HUES48 (cell line): ENCODE results near the gene DOLK.
A peak's percentile ranks its signal among the peaks of the same experiment; 100 is the strongest.
"Not testable (repeated sequence)": the region's sequence is repeated elsewhere in the genome, so short reads cannot be mapped to it uniquely, and the experiment has no call there.

Experiments
- H3K27ac ChIP-seq: one replicate; pipeline ENCODE4 v1.7.0; 2013; ENCODE audit warnings: low read depth, low read length, inconsistent platforms
- H3K27me3 ChIP-seq: 2 replicates; pipeline ENCODE4 v1.6.1; 2013; ENCODE audit warnings: mild to moderate bottlenecking, low read length; ENCODE audit not compliant: control insufficient read depth, insufficient read depth
- H3K36me3 ChIP-seq: 2 replicates; pipeline ENCODE4 v1.6.1; 2013; ENCODE audit warnings: low read length; ENCODE audit not compliant: control insufficient read depth, insufficient read depth
- H3K4me1 ChIP-seq: 2 replicates; pipeline ENCODE4 v1.6.1; 2013; ENCODE audit warnings: mild to moderate bottlenecking, low read length; ENCODE audit not compliant: control insufficient read depth, insufficient read depth
- H3K4me3 ChIP-seq: 2 replicates; pipeline ENCODE4 v1.5.1; 2013; ENCODE audit warnings: mild to moderate bottlenecking, low read depth, low read length
- H3K9ac ChIP-seq: 2 replicates; pipeline ENCODE4 v1.6.1; 2013; ENCODE audit warnings: mild to moderate bottlenecking, low read depth, low read length, moderate library complexity
- H3K9me3 ChIP-seq: 2 replicates; pipeline ENCODE4 v1.6.1; 2013; ENCODE audit warnings: low read length; ENCODE audit not compliant: control insufficient read depth, insufficient read depth

The DOLK gene

GRCh38 chr9:128947527-128948301 lies at the start of gene DOLK, which contains the start of gene NUP188:
Gene DOLK, minus strand, starts transcription at chr9:128947603. Its CDS starts 300 bp downstream, at chr9:128947303.
Gene NUP188, plus strand, starts transcription at chr9:128947699. Its CDS starts 21 bp downstream, at chr9:128947720.
- no peaks in the 10 kb centered on the region for H3K9me3 ChIP-seq
- H3K36me3 ChIP-seq: peaks cover 37% of the 10 kb centered on the region
- 0 out of 2 replicates have a peak, but pooled peaks cover 6% of the 10 kb centered on the region for H3K4me1 ChIP-seq
- H3K27me3 ChIP-seq: no peaks in the 10 kb centered on the region
- peak within 1 kb of the TSS; percentile 92 for H3K4me3 ChIP-seq
- H3K27ac ChIP-seq: peak within 1 kb of the TSS; percentile 87
- H3K9ac ChIP-seq: peak within 1 kb of the TSS; percentile 81

GRCh38 chr9:128995791-128996190 lies 48.4 kb upstream of the DOLK start:
- Histone ChIP-seq H3K27ac (no peak overlapping the region), H3K4me1 (no peaks in the 10 kb centered on the region), H3K4me3 (no peak overlapping the region), H3K9ac (no peak overlapping the region), H3K36me3 (peaks cover 88% of the 10 kb centered on the region), H3K9me3 (no peaks in the 10 kb centered on the region), H3K27me3 (no peaks in the 10 kb centered on the region)

- no peak overlapping the region for H3K27ac ChIP-seq
- no peaks in the 10 kb centered on the region for H3K27me3 ChIP-seq
- H3K9me3 ChIP-seq: no peaks in the 10 kb centered on the region
- H3K36me3 ChIP-seq: peaks cover 83% of the 10 kb centered on the region
- H3K4me3 ChIP-seq: no peak overlapping the region
- H3K4me1 ChIP-seq: no peaks in the 10 kb centered on the region
- H3K9ac ChIP-seq: no peak overlapping the region
Measured at GRCh38 chr9:128992995-128993394, 45.6 kb upstream of the DOLK start.

DNA sequence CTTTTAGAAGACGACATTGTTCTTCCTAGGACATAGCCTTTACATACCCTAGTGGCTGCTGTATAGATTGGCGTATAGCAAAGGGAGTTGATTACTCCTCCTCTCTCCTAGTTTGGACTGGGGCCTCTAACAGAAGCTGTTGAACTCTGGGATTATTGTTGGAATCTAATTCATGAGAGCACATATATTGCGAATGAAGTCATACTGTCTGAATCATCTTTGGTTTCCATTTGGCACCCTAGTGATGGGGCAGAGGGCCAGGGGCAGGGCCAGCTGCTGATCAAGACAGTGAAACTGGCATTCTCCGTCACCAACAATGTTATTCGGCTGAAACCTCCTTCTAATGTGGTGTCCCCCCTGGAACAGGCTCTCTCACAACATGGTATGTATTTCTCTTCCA lies 40.4 kb upstream of the DOLK start:
- no peak overlapping the region for H3K9ac ChIP-seq
- no peaks in the 10 kb centered on the region for H3K4me1 ChIP-seq
- H3K36me3 ChIP-seq: peaks cover 87% of the 10 kb centered on the region
- H3K27me3 ChIP-seq: no peaks in the 10 kb centered on the region
- no peak overlapping the region for H3K27ac ChIP-seq
- no peak overlapping the region for H3K4me3 ChIP-seq
- no peaks in the 10 kb centered on the region for H3K9me3 ChIP-seq

GRCh38 chr9:128986671-128987070 lies 39.3 kb upstream of the DOLK start:
- peaks cover 89% of the 10 kb centered on the region for H3K36me3 ChIP-seq

DNA sequence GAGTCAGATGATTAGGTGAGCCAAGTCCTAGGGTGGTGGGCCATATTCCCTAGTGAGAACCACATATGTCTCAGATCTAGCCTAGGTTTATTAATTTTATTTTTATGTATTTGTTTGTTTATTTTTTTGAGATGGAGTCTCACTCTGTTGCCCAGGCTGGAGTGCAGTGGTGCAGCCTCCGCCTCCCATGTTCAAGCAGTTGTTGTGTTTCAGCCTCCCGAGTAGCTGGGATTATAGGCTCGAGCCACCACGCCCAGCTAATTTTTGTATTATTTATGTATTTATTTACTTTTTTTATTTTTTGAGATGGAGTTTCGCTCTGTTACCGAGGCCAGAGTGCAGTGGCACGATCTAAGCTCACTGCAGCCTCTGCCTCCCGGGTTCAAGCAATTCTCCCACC lies 36.1 kb upstream of the DOLK start:
- no peak overlapping the region for H3K4me3 ChIP-seq
- no peaks in the 10 kb centered on the region for H3K27me3 ChIP-seq
- no peaks in the 10 kb centered on the region for H3K4me1 ChIP-seq
- H3K9ac ChIP-seq: no peak overlapping the region
- no peaks in the 10 kb centered on the region for H3K9me3 ChIP-seq
- H3K27ac ChIP-seq: no peak overlapping the region
- H3K36me3 ChIP-seq: peaks cover 97% of the 10 kb centered on the region

More at GRCh38 chr9:128986671-128987070, 39.3 kb upstream of the DOLK start:
- H3K27me3 ChIP-seq: no peaks in the 10 kb centered on the region
- no peak overlapping the region for H3K27ac ChIP-seq
- no peaks in the 10 kb centered on the region for H3K4me1 ChIP-seq
- no peak overlapping the region for H3K4me3 ChIP-seq
- no peaks in the 10 kb centered on the region for H3K9me3 ChIP-seq
- H3K9ac ChIP-seq: no peak overlapping the region

- H3K4me1 ChIP-seq: no peaks in the 10 kb centered on the region
- peaks cover 90% of the 10 kb centered on the region for H3K36me3 ChIP-seq
- no peak overlapping the region for H3K27ac ChIP-seq
- no peak overlapping the region for H3K4me3 ChIP-seq
- H3K9ac ChIP-seq: no peak overlapping the region
- no peaks in the 10 kb centered on the region for H3K27me3 ChIP-seq
- no peaks in the 10 kb centered on the region for H3K9me3 ChIP-seq
Measured at GRCh38 chr9:128979111-128979510, 31.7 kb upstream of the DOLK start.

- peaks cover 91% of the 10 kb centered on the region for H3K36me3 ChIP-seq
- no peak overlapping the region for H3K4me3 ChIP-seq
- no peak overlapping the region for H3K9ac ChIP-seq
- H3K27me3 ChIP-seq: no peaks in the 10 kb centered on the region
- no peaks in the 10 kb centered on the region for H3K4me1 ChIP-seq
- no peak overlapping the region for H3K27ac ChIP-seq
- H3K9me3 ChIP-seq: no peaks in the 10 kb centered on the region
Measured at GRCh38 chr9:128972956-128973355, 25.6 kb upstream of the DOLK start.

DNA sequence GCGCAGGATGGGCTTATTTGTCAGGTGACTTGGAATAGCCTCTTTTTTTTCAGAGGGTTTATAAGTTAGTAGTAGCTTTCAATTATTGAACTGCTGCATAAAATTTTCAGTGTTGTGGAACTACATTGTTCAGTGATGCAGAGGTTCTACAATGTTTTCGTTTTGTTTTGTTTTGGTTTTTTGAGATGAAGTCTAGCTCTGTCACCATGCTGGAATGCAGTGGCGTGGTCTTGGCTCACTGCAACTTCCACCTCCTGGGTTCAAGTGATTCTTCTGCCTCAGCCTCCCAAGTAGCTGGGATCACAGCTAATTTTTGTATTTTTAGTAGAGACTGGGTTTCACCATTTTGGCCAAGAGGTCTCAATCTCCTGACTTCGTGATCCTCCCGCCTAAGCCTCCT lies 22.1 kb upstream of the DOLK start:
- no peak overlapping the region for H3K4me3 ChIP-seq
- H3K4me1 ChIP-seq: no peaks in the 10 kb centered on the region
- no peak overlapping the region for H3K27ac ChIP-seq
- H3K27me3 ChIP-seq: no peaks in the 10 kb centered on the region
- H3K9me3 ChIP-seq: no peaks in the 10 kb centered on the region
- no peak overlapping the region for H3K9ac ChIP-seq
- H3K36me3 ChIP-seq: peaks cover 82% of the 10 kb centered on the region

GRCh38 chr9:128961403-128961802 lies 14.0 kb upstream of the DOLK start:
- not testable (repeated sequence) for H3K27me3 ChIP-seq, H3K27ac ChIP-seq, H3K9ac ChIP-seq, H3K4me1 ChIP-seq, H3K9me3 ChIP-seq, H3K4me3 ChIP-seq
- peaks cover 79% of the 10 kb centered on the region for H3K36me3 ChIP-seq

DNA sequence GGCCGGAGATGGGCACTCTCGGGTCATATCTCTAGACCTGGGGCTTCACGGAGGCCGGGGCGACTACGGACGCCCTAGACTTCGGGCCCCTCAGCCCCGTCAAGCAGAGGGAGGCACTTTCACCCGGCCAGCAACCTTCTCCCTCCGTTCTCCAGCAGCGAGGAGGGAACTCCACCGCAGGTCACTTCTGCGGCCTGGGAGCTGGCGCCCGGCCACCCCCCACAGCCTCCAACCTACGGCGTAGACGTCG lies 201 bp downstream of the DOLK start:
- H3K27ac ChIP-seq: peak overlapping the region; percentile 83
- H3K36me3 ChIP-seq: peaks cover 34% of the 10 kb centered on the region
- no peaks in the 10 kb centered on the region for H3K27me3 ChIP-seq
- H3K9me3 ChIP-seq: no peaks in the 10 kb centered on the region
- peak overlapping the region; percentile 78 for H3K9ac ChIP-seq
- H3K4me1 ChIP-seq: 0 out of 2 replicates have a peak, but pooled peaks cover 6% of the 10 kb centered on the region
- peak overlapping the region; percentile 92 for H3K4me3 ChIP-seq
